Glutamatergic neuron (in vitro differentiated cells): ENCODE measurements around the gene MAD2L2. TPM values are rescaled to one million over a fixed set of nuclear protein-coding genes. Genes with fewer than 3 reads are reported as not detected.

ENCODE experiments used
- DNase-seq: peaks from one replicate; pipeline ENCODE4 v3.0.0; 2022
- H3K27ac Mint-ChIP-seq: one replicate; pipeline ENCODE4 v1.8.0; 2020; ENCODE audit warnings: mild to moderate bottlenecking, mixed read lengths, inconsistent platforms; ENCODE audit not compliant: unreplicated experiment
- H3K27me3 Mint-ChIP-seq: one replicate; pipeline ENCODE4 v1.8.0; 2020; ENCODE audit warnings: mild to moderate bottlenecking, moderate library complexity, mixed read lengths, inconsistent platforms; ENCODE audit not compliant: unreplicated experiment
- H3K36me3 Mint-ChIP-seq: one replicate; pipeline ENCODE4 v1.8.0; 2020; ENCODE audit warnings: mild to moderate bottlenecking, mixed read lengths, inconsistent platforms; ENCODE audit not compliant: unreplicated experiment
- H3K4me1 Mint-ChIP-seq: one replicate; pipeline ENCODE4 v1.8.0; 2020; ENCODE audit warnings: mild to moderate bottlenecking, low read depth, mixed read lengths, inconsistent platforms; ENCODE audit not compliant: unreplicated experiment
- H3K4me3 Mint-ChIP-seq: one replicate; pipeline ENCODE4 v1.8.0; 2020; ENCODE audit warnings: mild to moderate bottlenecking, mixed read lengths, inconsistent platforms; ENCODE audit not compliant: unreplicated experiment
- H3K9me3 Mint-ChIP-seq: one replicate; pipeline ENCODE4 v1.8.0; 2020; ENCODE audit warnings: mild to moderate bottlenecking, moderate library complexity, mixed read lengths, inconsistent platforms; ENCODE audit not compliant: unreplicated experiment
- CTCF ChIP-seq: fragments of 200-600 bp; sonication (generic); IDR thresholded peaks from one replicate; pipeline ENCODE4 v1.5.0; 2021; ENCODE audit not compliant: partially characterized antibody, unreplicated experiment
- total RNA-seq: library from RNA; stranded (reverse); fragmentation: NEBNext Ultra II Directional; extraction: Animal tissue kit (Norgen Biotek cat#: 25700); gene quantifications from one replicate; pipeline ENCODE4 v1.2.1, GENCODE V29; 2021; ENCODE audit not compliant: unreplicated experiment

MAD2L2 gene
- total RNA-seq, 1 donor from 2014 or later = 90.2 TPM

- DNase-seq = no peak
- H3K9me3 Mint-ChIP-seq = peaks cover 6% of the 10 kb centered on the region
- no peak for TF ChIP-seq CTCF
- no peak overlapping the region for H3K27ac Mint-ChIP-seq
- H3K27me3 Mint-ChIP-seq = peaks cover under 1% of the 10 kb centered on the region
- H3K4me1 Mint-ChIP-seq = peaks cover 12% of the 10 kb centered on the region
- no peaks in the 10 kb centered on the region for H3K36me3 Mint-ChIP-seq
- no peak overlapping the region for H3K4me3 Mint-ChIP-seq
These were observed 39.6 kb upstream of the MAD2L2 start for GRCh38 chr1:11720525-11720924.

GRCh38 chr1:11720033-11720376 lies 39.1 kb upstream of the MAD2L2 start:
- no peak overlapping the region for H3K27ac Mint-ChIP-seq
- no peaks in the 10 kb centered on the region for H3K36me3 Mint-ChIP-seq
- TF ChIP-seq CTCF = peak; percentile 39
- H3K4me1 Mint-ChIP-seq = peaks cover 17% of the 10 kb centered on the region
- peaks cover 6% of the 10 kb centered on the region for H3K27me3 Mint-ChIP-seq
- H3K4me3 Mint-ChIP-seq = no peak overlapping the region
- no peak for DNase-seq
- H3K9me3 Mint-ChIP-seq = peaks cover 9% of the 10 kb centered on the region

GRCh38 chr1:11719313-11720032 lies 38.5 kb upstream of the MAD2L2 start:
- peaks cover 10% of the 10 kb centered on the region for H3K9me3 Mint-ChIP-seq
- H3K27ac Mint-ChIP-seq = no peak overlapping the region
- H3K4me3 Mint-ChIP-seq = no peak overlapping the region
- TF ChIP-seq CTCF = peak; percentile 96
- H3K27me3 Mint-ChIP-seq = peaks cover 6% of the 10 kb centered on the region
- DNase-seq = peak; percentile 79
- no peaks in the 10 kb centered on the region for H3K36me3 Mint-ChIP-seq
- H3K4me1 Mint-ChIP-seq = peaks cover 21% of the 10 kb centered on the region

DNA sequence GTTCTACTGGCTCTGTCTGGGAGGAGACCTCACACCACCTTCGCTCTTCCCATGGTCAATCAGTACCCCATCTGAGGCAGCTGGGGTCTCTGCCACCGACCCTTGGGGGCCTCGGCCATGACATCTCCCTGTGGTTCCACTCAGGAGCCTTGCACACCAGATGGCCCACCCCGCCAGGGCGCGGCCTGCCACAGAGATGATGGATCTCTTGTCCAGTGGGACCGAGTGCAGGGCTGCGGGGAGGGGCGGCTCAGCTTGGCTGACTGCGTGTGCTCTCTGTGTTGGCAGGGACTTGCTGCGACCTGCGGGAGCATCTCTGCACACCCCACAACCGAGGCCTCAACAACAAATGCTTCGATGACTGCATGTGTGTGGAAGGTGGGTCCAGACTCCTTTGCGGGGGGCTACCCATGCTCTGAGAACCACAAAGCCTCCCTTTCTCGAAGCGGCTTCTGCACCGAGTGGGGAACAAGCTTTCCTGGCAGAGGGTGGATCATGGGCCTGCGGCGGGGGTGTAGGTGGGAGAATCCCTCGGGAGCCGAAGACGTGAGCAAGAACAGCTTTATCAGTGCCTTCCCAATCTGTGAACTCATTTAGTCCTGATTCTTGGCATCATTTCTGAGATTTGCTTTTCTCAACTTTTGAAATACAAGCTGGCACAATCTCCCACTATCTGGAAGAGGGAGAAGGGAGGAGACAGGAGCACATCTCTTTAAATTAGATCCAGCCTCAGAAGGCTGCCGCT lies 34.1 kb upstream of the MAD2L2 start:
- DNase-seq = peak; percentile 80
- Mint-ChIP-seq H3K9me3 (peaks cover 12% of the 10 kb centered on the region), H3K27me3 (peaks cover 6% of the 10 kb centered on the region), H3K36me3 (no peaks in the 10 kb centered on the region), H3K27ac (peak overlapping the region; percentile 96), H3K4me1 (peaks cover 25% of the 10 kb centered on the region), H3K4me3 (peak overlapping the region; percentile 80)
- TF ChIP-seq CTCF = no peak

GRCh38 chr1:11713095-11713494 lies 32.1 kb upstream of the MAD2L2 start:
- peaks cover 22% of the 10 kb centered on the region for H3K4me1 Mint-ChIP-seq
- peaks cover 11% of the 10 kb centered on the region for H3K9me3 Mint-ChIP-seq
- H3K36me3 Mint-ChIP-seq = no peaks in the 10 kb centered on the region

More at GRCh38 chr1:11713095-11713494, 32.1 kb upstream of the MAD2L2 start:
- no peak for DNase-seq
- Mint-ChIP-seq H3K27me3 (peaks cover 6% of the 10 kb centered on the region), H3K27ac (no peak overlapping the region), H3K4me3 (no peak overlapping the region)
- TF ChIP-seq CTCF = no peak
